ENCODE results near the gene DRAM1. TPM values are rescaled to one million over a fixed set of nuclear protein-coding genes. Genes with fewer than 3 reads are reported as not detected.
A peak's percentile ranks its signal among the peaks of the same experiment; 100 is the strongest.

Gene DRAM1
- total and polyA plus RNA-seq, 9 of the 15 experiments (the other 6 are each of a cell fraction or from before 2014, with no cell fraction given), result 1.4 to 4.3 (median 2.7) TPM

DNA sequence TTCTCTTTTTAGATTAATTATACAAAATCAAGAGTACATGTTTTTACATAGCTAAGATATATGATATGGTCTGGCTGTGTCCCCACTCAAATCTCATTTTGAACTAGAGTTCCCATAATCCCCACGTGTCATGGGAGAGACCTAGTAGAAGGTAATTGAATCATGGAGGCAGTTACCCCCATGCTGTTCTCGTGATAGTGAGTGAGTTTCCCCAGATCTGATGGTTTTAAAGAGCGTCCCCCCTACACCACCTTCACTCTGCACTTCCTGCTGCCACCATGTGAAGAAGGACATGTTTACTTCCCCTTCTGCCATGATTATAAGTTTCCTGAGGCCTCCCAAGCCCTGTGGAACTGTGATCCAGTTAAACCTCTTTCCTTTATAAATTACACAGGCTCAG lies 21.4 kb upstream of the DRAM1 start (continued):
- TF ChIP-seq, protein P1, sequence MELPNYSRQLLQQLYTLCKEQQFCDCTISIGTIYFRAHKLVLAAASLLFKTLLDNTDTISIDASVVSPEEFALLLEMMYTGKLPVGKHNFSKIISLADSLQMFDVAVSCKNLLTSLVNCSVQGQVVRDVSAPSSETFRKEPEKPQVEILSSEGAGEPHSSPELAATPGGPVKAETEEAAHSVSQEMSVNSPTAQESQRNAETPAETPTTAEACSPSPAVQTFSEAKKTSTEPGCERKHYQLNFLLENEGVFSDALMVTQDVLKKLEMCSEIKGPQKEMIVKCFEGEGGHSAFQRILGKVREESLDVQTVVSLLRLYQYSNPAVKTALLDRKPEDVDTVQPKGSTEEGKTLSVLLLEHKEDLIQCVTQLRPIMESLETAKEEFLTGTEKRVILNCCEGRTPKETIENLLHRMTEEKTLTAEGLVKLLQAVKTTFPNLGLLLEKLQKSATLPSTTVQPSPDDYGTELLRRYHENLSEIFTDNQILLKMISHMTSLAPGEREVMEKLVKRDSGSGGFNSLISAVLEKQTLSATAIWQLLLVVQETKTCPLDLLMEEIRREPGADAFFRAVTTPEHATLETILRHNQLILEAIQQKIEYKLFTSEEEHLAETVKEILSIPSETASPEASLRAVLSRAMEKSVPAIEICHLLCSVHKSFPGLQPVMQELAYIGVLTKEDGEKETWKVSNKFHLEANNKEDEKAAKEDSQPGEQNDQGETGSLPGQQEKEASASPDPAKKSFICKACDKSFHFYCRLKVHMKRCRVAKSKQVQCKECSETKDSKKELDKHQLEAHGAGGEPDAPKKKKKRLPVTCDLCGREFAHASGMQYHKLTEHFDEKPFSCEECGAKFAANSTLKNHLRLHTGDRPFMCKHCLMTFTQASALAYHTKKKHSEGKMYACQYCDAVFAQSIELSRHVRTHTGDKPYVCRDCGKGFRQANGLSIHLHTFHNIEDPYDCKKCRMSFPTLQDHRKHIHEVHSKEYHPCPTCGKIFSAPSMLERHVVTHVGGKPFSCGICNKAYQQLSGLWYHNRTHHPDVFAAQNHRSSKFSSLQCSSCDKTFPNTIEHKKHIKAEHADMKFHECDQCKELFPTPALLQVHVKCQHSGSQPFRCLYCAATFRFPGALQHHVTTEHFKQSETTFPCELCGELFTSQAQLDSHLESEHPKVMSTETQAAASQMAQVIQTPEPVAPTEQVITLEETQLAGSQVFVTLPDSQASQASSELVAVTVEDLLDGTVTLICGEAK (IDR thresholded peaks at IDR 0.05), result 0 out of 2 replicates have a peak, but pooled peaks have one; percentile 30
- TF ChIP-seq, protein P1 (CRISPR knock-in tag; IDR thresholded peaks at IDR 0.05), result no peak
- TF ChIP-seq, protein P2, sequence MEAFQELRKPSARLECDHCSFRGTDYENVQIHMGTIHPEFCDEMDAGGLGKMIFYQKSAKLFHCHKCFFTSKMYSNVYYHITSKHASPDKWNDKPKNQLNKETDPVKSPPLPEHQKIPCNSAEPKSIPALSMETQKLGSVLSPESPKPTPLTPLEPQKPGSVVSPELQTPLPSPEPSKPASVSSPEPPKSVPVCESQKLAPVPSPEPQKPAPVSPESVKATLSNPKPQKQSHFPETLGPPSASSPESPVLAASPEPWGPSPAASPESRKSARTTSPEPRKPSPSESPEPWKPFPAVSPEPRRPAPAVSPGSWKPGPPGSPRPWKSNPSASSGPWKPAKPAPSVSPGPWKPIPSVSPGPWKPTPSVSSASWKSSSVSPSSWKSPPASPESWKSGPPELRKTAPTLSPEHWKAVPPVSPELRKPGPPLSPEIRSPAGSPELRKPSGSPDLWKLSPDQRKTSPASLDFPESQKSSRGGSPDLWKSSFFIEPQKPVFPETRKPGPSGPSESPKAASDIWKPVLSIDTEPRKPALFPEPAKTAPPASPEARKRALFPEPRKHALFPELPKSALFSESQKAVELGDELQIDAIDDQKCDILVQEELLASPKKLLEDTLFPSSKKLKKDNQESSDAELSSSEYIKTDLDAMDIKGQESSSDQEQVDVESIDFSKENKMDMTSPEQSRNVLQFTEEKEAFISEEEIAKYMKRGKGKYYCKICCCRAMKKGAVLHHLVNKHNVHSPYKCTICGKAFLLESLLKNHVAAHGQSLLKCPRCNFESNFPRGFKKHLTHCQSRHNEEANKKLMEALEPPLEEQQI (IDR thresholded peaks at IDR 0.05), result 0 out of 2 replicates have a peak, but pooled peaks have one; percentile 23
- TF ChIP-seq, protein P3, sequence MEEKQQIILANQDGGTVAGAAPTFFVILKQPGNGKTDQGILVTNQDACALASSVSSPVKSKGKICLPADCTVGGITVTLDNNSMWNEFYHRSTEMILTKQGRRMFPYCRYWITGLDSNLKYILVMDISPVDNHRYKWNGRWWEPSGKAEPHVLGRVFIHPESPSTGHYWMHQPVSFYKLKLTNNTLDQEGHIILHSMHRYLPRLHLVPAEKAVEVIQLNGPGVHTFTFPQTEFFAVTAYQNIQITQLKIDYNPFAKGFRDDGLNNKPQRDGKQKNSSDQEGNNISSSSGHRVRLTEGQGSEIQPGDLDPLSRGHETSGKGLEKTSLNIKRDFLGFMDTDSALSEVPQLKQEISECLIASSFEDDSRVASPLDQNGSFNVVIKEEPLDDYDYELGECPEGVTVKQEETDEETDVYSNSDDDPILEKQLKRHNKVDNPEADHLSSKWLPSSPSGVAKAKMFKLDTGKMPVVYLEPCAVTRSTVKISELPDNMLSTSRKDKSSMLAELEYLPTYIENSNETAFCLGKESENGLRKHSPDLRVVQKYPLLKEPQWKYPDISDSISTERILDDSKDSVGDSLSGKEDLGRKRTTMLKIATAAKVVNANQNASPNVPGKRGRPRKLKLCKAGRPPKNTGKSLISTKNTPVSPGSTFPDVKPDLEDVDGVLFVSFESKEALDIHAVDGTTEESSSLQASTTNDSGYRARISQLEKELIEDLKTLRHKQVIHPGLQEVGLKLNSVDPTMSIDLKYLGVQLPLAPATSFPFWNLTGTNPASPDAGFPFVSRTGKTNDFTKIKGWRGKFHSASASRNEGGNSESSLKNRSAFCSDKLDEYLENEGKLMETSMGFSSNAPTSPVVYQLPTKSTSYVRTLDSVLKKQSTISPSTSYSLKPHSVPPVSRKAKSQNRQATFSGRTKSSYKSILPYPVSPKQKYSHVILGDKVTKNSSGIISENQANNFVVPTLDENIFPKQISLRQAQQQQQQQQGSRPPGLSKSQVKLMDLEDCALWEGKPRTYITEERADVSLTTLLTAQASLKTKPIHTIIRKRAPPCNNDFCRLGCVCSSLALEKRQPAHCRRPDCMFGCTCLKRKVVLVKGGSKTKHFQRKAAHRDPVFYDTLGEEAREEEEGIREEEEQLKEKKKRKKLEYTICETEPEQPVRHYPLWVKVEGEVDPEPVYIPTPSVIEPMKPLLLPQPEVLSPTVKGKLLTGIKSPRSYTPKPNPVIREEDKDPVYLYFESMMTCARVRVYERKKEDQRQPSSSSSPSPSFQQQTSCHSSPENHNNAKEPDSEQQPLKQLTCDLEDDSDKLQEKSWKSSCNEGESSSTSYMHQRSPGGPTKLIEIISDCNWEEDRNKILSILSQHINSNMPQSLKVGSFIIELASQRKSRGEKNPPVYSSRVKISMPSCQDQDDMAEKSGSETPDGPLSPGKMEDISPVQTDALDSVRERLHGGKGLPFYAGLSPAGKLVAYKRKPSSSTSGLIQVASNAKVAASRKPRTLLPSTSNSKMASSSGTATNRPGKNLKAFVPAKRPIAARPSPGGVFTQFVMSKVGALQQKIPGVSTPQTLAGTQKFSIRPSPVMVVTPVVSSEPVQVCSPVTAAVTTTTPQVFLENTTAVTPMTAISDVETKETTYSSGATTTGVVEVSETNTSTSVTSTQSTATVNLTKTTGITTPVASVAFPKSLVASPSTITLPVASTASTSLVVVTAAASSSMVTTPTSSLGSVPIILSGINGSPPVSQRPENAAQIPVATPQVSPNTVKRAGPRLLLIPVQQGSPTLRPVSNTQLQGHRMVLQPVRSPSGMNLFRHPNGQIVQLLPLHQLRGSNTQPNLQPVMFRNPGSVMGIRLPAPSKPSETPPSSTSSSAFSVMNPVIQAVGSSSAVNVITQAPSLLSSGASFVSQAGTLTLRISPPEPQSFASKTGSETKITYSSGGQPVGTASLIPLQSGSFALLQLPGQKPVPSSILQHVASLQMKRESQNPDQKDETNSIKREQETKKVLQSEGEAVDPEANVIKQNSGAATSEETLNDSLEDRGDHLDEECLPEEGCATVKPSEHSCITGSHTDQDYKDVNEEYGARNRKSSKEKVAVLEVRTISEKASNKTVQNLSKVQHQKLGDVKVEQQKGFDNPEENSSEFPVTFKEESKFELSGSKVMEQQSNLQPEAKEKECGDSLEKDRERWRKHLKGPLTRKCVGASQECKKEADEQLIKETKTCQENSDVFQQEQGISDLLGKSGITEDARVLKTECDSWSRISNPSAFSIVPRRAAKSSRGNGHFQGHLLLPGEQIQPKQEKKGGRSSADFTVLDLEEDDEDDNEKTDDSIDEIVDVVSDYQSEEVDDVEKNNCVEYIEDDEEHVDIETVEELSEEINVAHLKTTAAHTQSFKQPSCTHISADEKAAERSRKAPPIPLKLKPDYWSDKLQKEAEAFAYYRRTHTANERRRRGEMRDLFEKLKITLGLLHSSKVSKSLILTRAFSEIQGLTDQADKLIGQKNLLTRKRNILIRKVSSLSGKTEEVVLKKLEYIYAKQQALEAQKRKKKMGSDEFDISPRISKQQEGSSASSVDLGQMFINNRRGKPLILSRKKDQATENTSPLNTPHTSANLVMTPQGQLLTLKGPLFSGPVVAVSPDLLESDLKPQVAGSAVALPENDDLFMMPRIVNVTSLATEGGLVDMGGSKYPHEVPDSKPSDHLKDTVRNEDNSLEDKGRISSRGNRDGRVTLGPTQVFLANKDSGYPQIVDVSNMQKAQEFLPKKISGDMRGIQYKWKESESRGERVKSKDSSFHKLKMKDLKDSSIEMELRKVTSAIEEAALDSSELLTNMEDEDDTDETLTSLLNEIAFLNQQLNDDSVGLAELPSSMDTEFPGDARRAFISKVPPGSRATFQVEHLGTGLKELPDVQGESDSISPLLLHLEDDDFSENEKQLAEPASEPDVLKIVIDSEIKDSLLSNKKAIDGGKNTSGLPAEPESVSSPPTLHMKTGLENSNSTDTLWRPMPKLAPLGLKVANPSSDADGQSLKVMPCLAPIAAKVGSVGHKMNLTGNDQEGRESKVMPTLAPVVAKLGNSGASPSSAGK (IDR thresholded peaks at IDR 0.05), result peak; percentile 51

Measured in K562 (cell line).